Lower leg skin (tissue), 4 donors: Measurements from ENCODE around the gene UNC5A. TPM values are rescaled to one million over a fixed set of nuclear protein-coding genes. Genes with fewer than 3 reads are reported as not detected.

ENCODE experiments used
- DNase-seq, 2 donors: peaks; one replicate each; pipeline ENCODE4 v3.0.0-alpha.2; 2019; ENCODE audit warnings: low spot score in 2 of 2
- H3K4me3 ChIP-seq: fragments of 200-600 bp; sonication (generic); 2 replicates; pipeline ENCODE4 v1.5.1; 2017; ENCODE audit warnings: mild to moderate bottlenecking, low read depth; ENCODE audit not compliant: poor library complexity, severe bottlenecking
- POLR2A ChIP-seq, 2 donors: fragments of 450-650 bp; IDR thresholded peaks; one replicate each; pipeline ENCODE4 v1.6.1; 2016 to 2017; ENCODE audit warnings: antibody characterized with exemption in 2 of 2, mild to moderate bottlenecking in 1 of 2, moderate library complexity in 1 of 2
- WGBS, 2 donors: methylation state at CpG; one replicate each; pipeline ENCODE4 v1.1.5; 2018; 5-methylcytosine and 5-hydroxymethylcytosine counted together
- intact Hi-C: fragments of 100-400 bp; cut with DNase I; formaldehyde crosslinking; loops from one replicate; pipeline ENCODE4 v1.15.0; 2023; ENCODE audit warnings: low total_unique reads
- total RNA-seq, 4 donors: library from RNA; depleted of rRNA; stranded (reverse); fragments of >200 nt; gene quantifications; one replicate each; pipeline ENCODE4 v1.1.0, GENCODE V29; 2016
- TF ChIP-seq, protein P1 (sequence below), 3 donors: fragments of 450-650 bp; IDR thresholded peaks; one replicate each; pipeline ENCODE4 v1.5.1; 2016; ENCODE audit warnings: antibody characterized with exemption in 3 of 3, mild to moderate bottlenecking in 3 of 3, moderate library complexity in 2 of 3

UNC5A gene
- total RNA-seq, 4 donors from 2014 or later = 0.13 to 0.25 (median 0.23) TPM; not detected in 1

DNA sequence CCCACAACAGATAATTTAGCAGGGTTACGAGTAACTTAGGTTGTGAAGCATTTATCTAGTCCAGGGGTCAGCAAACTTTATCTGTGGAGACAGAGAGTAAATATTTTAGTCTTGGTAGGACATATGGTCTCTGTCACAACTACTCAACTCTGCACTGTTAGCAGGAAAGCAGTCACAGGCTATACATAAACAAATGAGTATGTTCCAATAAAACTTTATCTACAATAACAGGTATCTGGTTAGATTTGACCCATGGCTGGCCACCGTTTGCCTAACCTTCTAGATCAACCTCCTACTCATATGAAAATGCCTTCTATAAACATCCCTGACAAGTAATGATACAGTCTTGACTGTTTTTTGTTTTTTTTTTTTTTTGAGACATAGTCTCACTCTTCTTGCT, 101.8 kb downstream of the UNC5A start:
- intact Hi-C loops = no loop called here
- peak in 1 of 2 donors; percentile 57 for DNase-seq
- 87 to 91% methylated on average over 2 of the region's 2 CpGs for WGBS, 2 donors
- no peak overlapping the region for H3K4me3 ChIP-seq
- TF ChIP-seq, protein P1, sequence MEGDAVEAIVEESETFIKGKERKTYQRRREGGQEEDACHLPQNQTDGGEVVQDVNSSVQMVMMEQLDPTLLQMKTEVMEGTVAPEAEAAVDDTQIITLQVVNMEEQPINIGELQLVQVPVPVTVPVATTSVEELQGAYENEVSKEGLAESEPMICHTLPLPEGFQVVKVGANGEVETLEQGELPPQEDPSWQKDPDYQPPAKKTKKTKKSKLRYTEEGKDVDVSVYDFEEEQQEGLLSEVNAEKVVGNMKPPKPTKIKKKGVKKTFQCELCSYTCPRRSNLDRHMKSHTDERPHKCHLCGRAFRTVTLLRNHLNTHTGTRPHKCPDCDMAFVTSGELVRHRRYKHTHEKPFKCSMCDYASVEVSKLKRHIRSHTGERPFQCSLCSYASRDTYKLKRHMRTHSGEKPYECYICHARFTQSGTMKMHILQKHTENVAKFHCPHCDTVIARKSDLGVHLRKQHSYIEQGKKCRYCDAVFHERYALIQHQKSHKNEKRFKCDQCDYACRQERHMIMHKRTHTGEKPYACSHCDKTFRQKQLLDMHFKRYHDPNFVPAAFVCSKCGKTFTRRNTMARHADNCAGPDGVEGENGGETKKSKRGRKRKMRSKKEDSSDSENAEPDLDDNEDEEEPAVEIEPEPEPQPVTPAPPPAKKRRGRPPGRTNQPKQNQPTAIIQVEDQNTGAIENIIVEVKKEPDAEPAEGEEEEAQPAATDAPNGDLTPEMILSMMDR (IDR thresholded peaks at IDR 0.05) = no peak
- TF ChIP-seq POLR2A (IDR thresholded peaks at IDR 0.05) = no peak

DNA sequence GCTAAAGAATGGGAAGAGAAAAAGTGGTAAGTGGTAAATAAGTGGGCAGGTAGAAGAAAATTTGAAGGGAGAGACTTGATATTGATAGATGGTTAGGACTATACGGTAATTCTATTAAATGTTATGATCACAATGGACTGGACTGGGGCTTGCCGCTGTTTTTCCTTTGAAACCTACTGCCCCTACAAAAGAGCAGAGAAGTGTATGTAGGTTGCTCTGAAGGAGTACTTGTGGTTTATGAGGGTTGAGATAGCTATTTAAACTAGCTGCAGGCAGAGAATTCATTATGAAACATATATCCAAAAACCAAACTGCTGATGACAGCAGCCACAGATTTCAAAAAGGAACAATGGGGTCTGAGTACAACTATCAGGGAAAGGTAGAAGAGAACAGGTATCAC, 105.5 kb downstream of the UNC5A start:
- no peak overlapping the region for H3K4me3 ChIP-seq
- WGBS, 2 donors = 72 to 78% methylated on average over 2 of the region's 2 CpGs
- intact Hi-C loops = no loop called here
- TF ChIP-seq POLR2A (IDR thresholded peaks at IDR 0.05) = no peak
- TF ChIP-seq, protein P1 (IDR thresholded peaks at IDR 0.05) = no peak
- DNase-seq = no peak

DNA sequence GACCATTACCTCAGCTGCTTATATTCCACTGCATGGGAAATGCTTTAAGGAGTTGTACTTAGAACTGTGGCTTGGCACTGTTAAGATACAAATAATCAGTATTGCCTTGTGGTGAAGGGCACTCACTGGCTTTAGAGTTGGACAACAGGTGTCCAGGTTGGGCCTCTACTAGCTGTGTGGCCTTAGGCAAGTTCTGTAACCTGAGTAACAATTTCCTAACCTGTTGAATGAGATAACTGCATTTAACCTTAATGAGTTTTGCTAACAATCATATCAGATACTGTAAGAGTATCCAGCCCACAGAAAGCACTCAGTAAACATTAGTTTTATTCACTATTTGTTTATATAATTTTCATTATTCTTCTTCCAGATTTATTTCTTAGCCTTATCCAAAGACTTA, 106.0 kb downstream of the UNC5A start:
- H3K4me3 ChIP-seq = no peak overlapping the region
- intact Hi-C loops = no loop called here
- TF ChIP-seq, protein P1 (IDR thresholded peaks at IDR 0.05) = no peak
- DNase-seq = no peak

DNA sequence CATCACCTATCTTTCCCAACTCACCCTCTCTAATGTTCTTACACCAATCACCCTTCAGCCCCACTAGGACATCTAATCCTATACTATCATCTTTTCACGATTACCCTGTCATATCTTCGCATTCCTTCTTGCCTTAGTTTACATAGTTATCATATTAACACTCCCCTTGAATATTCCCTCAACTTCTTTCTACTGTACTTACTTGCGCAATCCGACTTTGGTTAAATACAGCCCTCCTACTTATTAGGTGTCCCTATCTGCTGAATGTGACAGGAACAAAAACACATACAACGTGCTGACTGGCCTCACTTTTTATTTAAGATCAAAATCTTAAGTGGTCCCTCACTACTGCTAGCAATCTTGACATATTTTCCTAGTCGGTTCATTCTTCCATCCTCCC, 108.3 kb downstream of the UNC5A start:
- intact Hi-C loops = no loop called here
- 94 to 96% methylated on average over 6 of the region's 6 CpGs for WGBS, 2 donors
- no peak overlapping the region for H3K4me3 ChIP-seq
- DNase-seq = no peak
- TF ChIP-seq, protein P1 (IDR thresholded peaks at IDR 0.05) = no peak
- no peak for TF ChIP-seq POLR2A (IDR thresholded peaks at IDR 0.05)

DNA sequence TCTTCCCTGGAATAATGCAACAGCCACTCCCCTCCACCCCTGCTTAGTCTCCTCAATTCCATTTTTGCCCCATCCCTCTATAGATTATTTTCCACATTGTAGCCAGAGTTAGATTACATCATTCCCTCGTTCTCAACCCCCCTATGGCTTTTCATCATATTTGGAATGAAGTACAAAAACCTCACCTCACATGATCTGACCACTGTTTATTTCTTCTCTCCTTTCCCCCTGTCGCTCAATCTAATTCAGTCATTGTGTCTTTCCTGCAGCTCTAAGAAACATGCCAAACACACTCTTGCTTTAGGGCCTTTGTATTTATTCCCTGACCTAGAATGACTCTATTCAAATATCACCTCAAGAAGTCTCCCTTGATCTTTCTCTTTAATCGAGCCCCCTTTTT, 111.4 kb downstream of the UNC5A start:
- 85 to 87% methylated on average over 3 of the region's 3 CpGs for WGBS, 2 donors
- intact Hi-C loops = no loop called here
- no peak for DNase-seq

DNA sequence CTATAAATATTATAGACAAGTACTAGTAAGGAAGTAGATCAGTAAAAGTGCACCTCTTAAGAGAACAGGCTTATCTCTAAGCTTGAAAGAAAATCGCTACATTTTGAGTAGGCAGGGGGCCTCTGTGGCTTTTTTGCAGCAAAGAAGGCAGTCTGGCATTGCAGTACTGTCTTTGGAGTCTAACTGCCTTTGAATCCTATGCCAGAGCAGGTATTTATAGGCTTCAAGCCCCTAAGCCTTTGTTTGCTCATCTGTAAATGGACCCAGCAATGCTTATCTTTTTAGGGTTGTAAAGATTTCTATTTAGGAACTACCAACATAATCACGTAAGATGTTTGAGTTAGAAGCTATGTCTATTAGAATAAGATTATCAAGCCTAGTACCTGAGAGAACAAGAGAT, 112.5 kb downstream of the UNC5A start:
- DNase-seq = no peak
- no peak overlapping the region for H3K4me3 ChIP-seq
- WGBS, 2 donors = 96 to 99% methylated on average over 2 of the region's 2 CpGs
- intact Hi-C loops = no loop called here
- TF ChIP-seq, protein P1 (IDR thresholded peaks at IDR 0.05) = no peak
- TF ChIP-seq POLR2A (IDR thresholded peaks at IDR 0.05) = no peak

More for the DNA sequence above, 111.4 kb downstream of the UNC5A start:
- TF ChIP-seq, protein P1 (IDR thresholded peaks at IDR 0.05) = no peak
- TF ChIP-seq POLR2A (IDR thresholded peaks at IDR 0.05) = no peak
- no peak overlapping the region for H3K4me3 ChIP-seq
